ENCODE measurements around the gene SH3BGR.

- TF ChIP-seq CTCF (IDR thresholded peaks at IDR 0.05; ENCODE audit: insufficient read depth, low read depth, low read length): no peak
- no peak for TF ChIP-seq EZH2 (IDR thresholded peaks at IDR 0.05; ENCODE audit: insufficient read depth, low read length)
Observed at GRCh38 chr21:39502631-39503030, 50.9 kb downstream of the SH3BGR start.
